GM12878 (cell line): ENCODE data around the gene VCL. TPM values are rescaled to one million over a fixed set of nuclear protein-coding genes. Genes with fewer than 3 reads are reported as not detected.

Experiments
- ATAC-seq: fragments of 200-7000 bp; cut with Tn5 transposase; 3 replicates; pipeline ENCODE4 v1.9.1; 2020; ENCODE audit warnings: mild to moderate bottlenecking, moderate library complexity
- BruUV-seq: library from RNA; stranded (reverse); fragments of 400-500 nt; replicated peaks from 2 replicates; lab custom pipeline; 2021; lab: Mats Ljungman, UMichigan
- CTCF ChIA-PET: fragments of 300-600 bp; sonication (Branson Sonifier 250); formaldehyde crosslinking; extraction: SDS; loops from one replicate; lab custom pipeline; 2021; ENCODE audit warnings: inconsistent platforms; lab: Yijun Ruan, JAX
- POLR2A ChIA-PET: fragments of 350-600 bp; formaldehyde crosslinking; extraction: SDS; loops from one replicate; lab custom pipeline; 2021; ENCODE audit warnings: inconsistent platforms; lab: Charles Lee
- RAD21 ChIA-PET: fragments of 300-600 bp; sonication (Branson Sonifier 250); formaldehyde crosslinking; loops from one replicate; lab custom pipeline; 2023; ENCODE audit warnings: antibody characterized with exemption; ENCODE audit not compliant: unreplicated experiment; lab: Charles Lee
- SMC1A ChIA-PET: fragments of 300-600 bp; sonication (Branson Sonifier 250); formaldehyde crosslinking; loops from one replicate; lab custom pipeline; 2023; ENCODE audit not compliant: unreplicated experiment, uncharacterized antibody; lab: Charles Lee
- DNase-seq: peaks from one replicate; pipeline ENCODE4 v3.0.0-alpha.2; 2011; ENCODE audit warnings: low read depth, low spot score
- FAIRE-seq: peaks from 3 replicates; lab custom pipeline; 2011; peaks lifted over from hg19 to GRCh38; lab: Jason Lieb, UNC
- H2AFZ ChIP-seq: 2 replicates; pipeline ENCODE4 v1.6.0; 2011; ENCODE audit warnings: low read depth, low read length, control low read depth; ENCODE audit not compliant: control insufficient read depth
- H3K27ac ChIP-seq: 2 replicates; pipeline ENCODE4 v1.5.1; 2011; ENCODE audit warnings: control low read depth; ENCODE audit not compliant: control insufficient read depth, insufficient read depth
- H3K27me3 ChIP-seq, 2 experiments: replicated peaks in 1 of 2; 2 replicates each; pipeline versions ENCODE4 v1.6.0 to v1.6.1; 2011; ENCODE audit warnings: low read length in 1 of 2; ENCODE audit not compliant: control insufficient read depth in 2 of 2, insufficient read depth in 2 of 2
- H3K36me3 ChIP-seq, 2 experiments: 2 replicates each; pipeline ENCODE4 v1.5.1; 2011; ENCODE audit warnings: low read length in 1 of 2; ENCODE audit not compliant: control insufficient read depth in 2 of 2, insufficient read depth in 2 of 2
- H3K4me1 ChIP-seq: 2 replicates; pipeline ENCODE4 v1.6.1; 2011; ENCODE audit warnings: mild to moderate bottlenecking, low read length, moderate library complexity, mixed read lengths; ENCODE audit not compliant: control insufficient read depth, insufficient read depth
- H3K4me2 ChIP-seq: 2 replicates; pipeline ENCODE4 v1.6.0; 2011; ENCODE audit warnings: control low read depth; ENCODE audit not compliant: control insufficient read depth, insufficient read depth
- H3K4me3 ChIP-seq: fragments of 200-600 bp; sonication (generic); 2 replicates; pipeline ENCODE4 v1.5.1; 2016
- H3K79me2 ChIP-seq: 2 replicates; pipeline ENCODE4 v1.6.0; 2011; ENCODE audit warnings: low read length; ENCODE audit not compliant: control insufficient read depth, insufficient read depth
- H3K9ac ChIP-seq: 2 replicates; pipeline ENCODE4 v1.8.0; 2011; ENCODE audit warnings: low read length, control low read depth, mixed read lengths; ENCODE audit not compliant: control insufficient read depth, insufficient read depth
- H3K9me3 ChIP-seq: replicated peaks from 3 replicates; pipeline ENCODE4 v1.5.1; 2011; ENCODE audit warnings: mild to moderate bottlenecking, low read length; ENCODE audit not compliant: control insufficient read depth, insufficient read depth
- H4K20me1 ChIP-seq: 2 replicates; pipeline ENCODE4 v1.6.0; 2011; ENCODE audit not compliant: control insufficient read depth, insufficient read depth
- GATAD2B ChIP-seq: fragments of 450-650 bp; conservative IDR thresholded peaks from 2 replicates; pipeline ENCODE4 v1.6.1; 2017; ENCODE audit warnings: low read depth, mild to moderate bottlenecking, moderate library complexity
- IKZF2 ChIP-seq, 2 experiments: fragments of 450-650 bp; IDR thresholded peaks; 2 replicates each; pipeline ENCODE4 v1.6.1; 2017; ENCODE audit warnings: mild to moderate bottlenecking in 2 of 2, moderate library complexity in 2 of 2
- IRF4 ChIP-seq: IDR thresholded peaks from 2 replicates; pipeline ENCODE4 v1.6.1; 2011; ENCODE audit warnings: low read depth, low read length
- MEF2B ChIP-seq: fragments of 450-650 bp; IDR thresholded peaks from 2 replicates; pipeline ENCODE4 v1.6.1; 2018; ENCODE audit warnings: mild to moderate bottlenecking, moderate library complexity; ENCODE audit not compliant: partially characterized antibody, poor library complexity, severe bottlenecking
- MTA2 ChIP-seq: fragments of 450-650 bp; IDR thresholded peaks from 2 replicates; pipeline ENCODE4 v1.6.1; 2016; ENCODE audit warnings: low read depth, mild to moderate bottlenecking, moderate library complexity
- POLR2A ChIP-seq: IDR thresholded peaks from 2 replicates; pipeline ENCODE4 v1.6.1; 2011; ENCODE audit warnings: low read depth, mild to moderate bottlenecking, low read length
- TARDBP ChIP-seq: IDR thresholded peaks from 2 replicates; pipeline ENCODE4 v1.6.1; 2016; ENCODE audit warnings: borderline replicate concordance
- YY1 ChIP-seq: IDR thresholded peaks from 2 replicates; pipeline ENCODE4 v1.6.1; 2011; ENCODE audit warnings: low read depth, mild to moderate bottlenecking, low read length
- ZBED1 ChIP-seq: IDR thresholded peaks from 2 replicates; pipeline ENCODE4 v1.6.1; 2016; ENCODE audit warnings: borderline replicate concordance
- ZNF217 ChIP-seq: fragments of 450-650 bp; IDR thresholded peaks from 2 replicates; pipeline ENCODE4 v1.6.1; 2017; ENCODE audit warnings: antibody characterized with exemption, mild to moderate bottlenecking
- WGBS: methylation state at CpG from one replicate; pipeline ENCODE4 v1.1.6; 2016; ENCODE audit warnings: low lambda C conversion rate; ENCODE audit not compliant: insufficient replicate concordance, insufficient coverage; ENCODE audit errors: missing lambda C conversion rate; 5-methylcytosine and 5-hydroxymethylcytosine counted together
- in situ Hi-C: fragments of 300-500 bp; cut with MboI; formaldehyde crosslinking; loops from 9 replicates; pipeline ENCODE4 v1.14.3; 2018; ENCODE audit warnings: mixed read lengths
- intact Hi-C: fragments of 100-400 bp; cut with micrococcal nuclease; formaldehyde crosslinking; loops from one replicate; pipeline ENCODE4 v1.14.2; 2022; ENCODE audit not compliant: unreplicated experiment
- polyA plus RNA-seq, 11 experiments: library from polyadenylated mRNA; depleted of rRNA in 4 of 11; unstranded in 6 of 11; stranded (reverse) in 5 of 11; fragments of >200 nt; fragmentation: Nextera tagmentation in 4 of 11; fragmentation: Illumina TruSeq in 1 of 11; extraction: Ambion mirVana in 4 of 11; extraction: Trizol in 1 of 11; gene quantifications; 1 replicate in 1 of 11; 2 replicates in 10 of 11; pipeline versions ENCODE4 v1.2.1 to v1.2.3, GENCODE V29; 2011 to 2016; ENCODE audit warnings: inconsistent platforms in 2 of 11, missing spikeins in 2 of 11, low read depth in 1 of 11
- total RNA-seq, 4 experiments: library from RNA; depleted of rRNA in 3 of 4; stranded (reverse); fragments of >200 nt in 3 of 4; fragmentation: Illumina TruSeq in 1 of 4; extraction: Trizol in 1 of 4; gene quantifications; 2 replicates each; pipeline versions ENCODE4 v1.2.1 to v1.2.3, GENCODE V29; 2013 to 2021
- TF ChIP-seq, protein P1 (sequence below): IDR thresholded peaks from 2 replicates; pipeline ENCODE4 v1.6.1; 2011; ENCODE audit warnings: low read depth, low read length, improper control_type of control experiment, borderline replicate concordance

Gene VCL
- total and polyA plus RNA-seq, 10 of the 15 experiments (the other 5 are each of a cell fraction or from before 2014, with no cell fraction given): 6.7 to 54.6 (median 24.3) TPM

DNA sequence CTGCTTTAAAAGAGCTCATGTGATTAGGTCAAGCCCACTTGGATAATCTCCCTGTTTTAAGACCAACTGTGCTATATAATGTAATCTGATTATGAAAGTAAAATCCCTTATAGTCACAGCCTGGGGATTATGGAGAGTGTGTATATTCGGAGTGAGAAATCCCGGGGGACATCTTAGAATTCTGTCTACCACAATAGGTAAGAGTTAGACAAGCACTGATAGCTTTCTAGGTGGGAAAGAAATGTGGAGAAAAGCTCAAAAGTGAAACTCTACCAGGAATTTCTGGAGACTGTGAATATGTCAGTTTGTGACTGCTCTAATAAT lies 2.9 kb upstream of the VCL start (continued):
- TF ChIP-seq TARDBP (no peak), MTA2 (no peak), YY1 (no peak), ZNF217 (no peak), ZBED1 (no peak), IRF4 (no peak), POLR2A (no peak), IKZF2 (IDR thresholded peaks at IDR 0.05) (no peak)

DNA sequence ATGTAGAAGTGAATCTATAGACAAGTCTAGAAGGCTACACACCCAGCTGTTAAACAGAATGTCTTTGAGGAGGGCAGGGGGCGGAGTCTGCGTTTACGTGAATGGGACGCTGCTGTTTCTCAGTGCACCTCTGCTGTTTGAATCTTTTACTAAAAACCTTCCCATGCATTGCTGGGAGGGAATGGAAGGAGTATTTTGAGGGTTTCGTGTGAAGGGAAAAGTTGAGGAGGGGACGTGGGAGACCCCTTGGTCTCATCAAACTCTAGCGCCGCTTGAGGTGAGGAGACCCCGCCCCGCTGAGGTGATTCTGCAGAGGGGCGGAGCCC lies 492 bp upstream of the VCL start:
- H3K4me1 ChIP-seq: peaks cover 17% of the 10 kb centered on the region
- WGBS: under 1% methylated on average over 11 of the region's 11 CpGs
- intact Hi-C loops: loop anchor here (5.0 kb wide), 1 partner anchor 40 kb away; no protein-coding TSS in a partner anchor

More for the DNA sequence above, 492 bp upstream of the VCL start:
- POLR2A ChIA-PET: interaction anchor here (1.2 to 1.5 kb wide), 2 partner anchors 86 to 502 kb away, joined by 3 read pairs; no protein-coding TSS in a partner anchor
- Histone ChIP-seq H3K79me2 (peaks cover 6% of the 10 kb centered on the region), H2AFZ (peak overlapping the region; percentile 98), H3K9ac (peak overlapping the region; percentile 58; the same call in 1 of the 2 replicates), H3K36me3 (no peaks in the 10 kb centered on the region), H3K4me3 (peak overlapping the region; percentile 86), H3K27ac (peak overlapping the region; percentile 37; the same call in 1 of the 2 replicates), H3K27me3 (no peaks in the 10 kb centered on the region), H3K4me2 (peak overlapping the region; percentile 85), H3K9me3 (no peaks in the 10 kb centered on the region), H4K20me1 (no peaks in the 10 kb centered on the region)
- in situ Hi-C loops: no loop called here
- DNase-seq (no peak), FAIRE-seq (peak; percentile 96), ATAC-seq (peak; percentile 83)
- BruUV-seq: no TSS peak
- no peak for TF ChIP-seq MEF2B
- TF ChIP-seq, protein P1, sequence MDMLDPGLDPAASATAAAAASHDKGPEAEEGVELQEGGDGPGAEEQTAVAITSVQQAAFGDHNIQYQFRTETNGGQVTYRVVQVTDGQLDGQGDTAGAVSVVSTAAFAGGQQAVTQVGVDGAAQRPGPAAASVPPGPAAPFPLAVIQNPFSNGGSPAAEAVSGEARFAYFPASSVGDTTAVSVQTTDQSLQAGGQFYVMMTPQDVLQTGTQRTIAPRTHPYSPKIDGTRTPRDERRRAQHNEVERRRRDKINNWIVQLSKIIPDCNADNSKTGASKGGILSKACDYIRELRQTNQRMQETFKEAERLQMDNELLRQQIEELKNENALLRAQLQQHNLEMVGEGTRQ: no peak
- no peak for TF ChIP-seq GATAD2B
- RAD21 ChIA-PET: interaction anchor here (1.0 to 1.9 kb wide), 2 partner anchors 41 to 106 kb away, joined by 4 to 9 read pairs; no protein-coding TSS in a partner anchor
- CTCF ChIA-PET: interaction anchor here (1.1 to 3.2 kb wide), 2 partner anchors 61 to 84 kb away, joined by 3 to 9 read pairs; no protein-coding TSS in a partner anchor
- SMC1A ChIA-PET: interaction anchor here (0.5 to 5.2 kb wide), 5 partner anchors 44 to 254 kb away, joined by 3 to 18 read pairs (median 4); no protein-coding TSS in a partner anchor
